ENCODE measurements around the gene IRAK2.
A peak's percentile ranks its signal among the peaks of the same experiment; 100 is the strongest.

The IRAK2 gene

GRCh38 chr3:10248984-10249748 is 84.4 kb downstream of the IRAK2 start:
- Histone ChIP-seq H3K79me2 (ENCODE audit: insufficient read depth, low read length) (peaks cover 49% of the 10 kb centered on the region), H3K27ac (ENCODE audit: low read depth, low read length, poor library complexity, severe bottlenecking) (peak overlapping the region; percentile 80), H3K4me2 (ENCODE audit: low read length) (peak overlapping the region; percentile 73), H2AFZ (ENCODE audit: low read length) (no peak overlapping the region), H4K20me1 (ENCODE audit: insufficient read depth, low read length) (no peaks in the 10 kb centered on the region), H3F3A (ENCODE audit: insufficient read depth, low read length) (no peaks in the 10 kb centered on the region), H3K9ac (ENCODE audit: low read length) (peak overlapping the region; percentile 99), H3K4me1 (ENCODE audit: insufficient read depth, low read length, severe bottlenecking) (peaks cover 29% of the 10 kb centered on the region), H3K36me3 (ENCODE audit: insufficient read depth, low read length) (peaks cover 61% of the 10 kb centered on the region), H3K4me3 (ENCODE audit: low read depth, low read length, poor library complexity, severe bottlenecking) (peak overlapping the region; percentile 99), H3K9me3 (ENCODE audit: low read length) (peaks cover 14% of the 10 kb centered on the region), H3K9me2 (ENCODE audit: low read depth, low read length) (no peaks in the 10 kb centered on the region), H3K27me3 (ENCODE audit: insufficient read depth, low read length) (no peaks in the 10 kb centered on the region)
- no peak for TF ChIP-seq EZH2 (IDR thresholded peaks at IDR 0.05; ENCODE audit: borderline replicate concordance, low read length)
- TF ChIP-seq CTCF (IDR thresholded peaks at IDR 0.05; ENCODE audit: low read length): no peak

DNA sequence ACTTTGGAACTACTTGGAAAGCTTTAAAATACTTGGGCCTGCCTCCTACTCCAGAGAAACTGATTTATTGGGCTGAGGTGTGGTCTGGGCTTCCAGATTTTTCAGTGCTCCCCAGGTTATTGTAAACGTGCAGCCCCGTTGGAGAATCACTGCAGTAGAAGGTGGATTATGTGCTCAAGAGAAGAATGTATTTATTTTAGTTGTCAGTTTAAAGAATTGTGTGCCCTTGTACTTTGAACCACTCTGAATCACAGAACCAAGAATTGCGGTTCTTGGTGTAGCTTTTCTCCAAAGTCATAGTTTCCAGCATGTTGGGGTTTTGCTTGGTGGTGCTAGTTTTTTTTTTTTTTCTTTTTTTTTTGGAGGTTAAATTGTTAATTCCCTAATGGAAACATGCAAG is 85.1 kb downstream of the IRAK2 start:
- H3K9me2 ChIP-seq (ENCODE audit: low read depth, low read length): no peaks in the 10 kb centered on the region
- H3F3A ChIP-seq (ENCODE audit: insufficient read depth, low read length): no peaks in the 10 kb centered on the region
- H4K20me1 ChIP-seq (ENCODE audit: insufficient read depth, low read length): no peaks in the 10 kb centered on the region
- H3K27me3 ChIP-seq (ENCODE audit: insufficient read depth, low read length): no peaks in the 10 kb centered on the region
- peaks cover 61% of the 10 kb centered on the region for H3K36me3 ChIP-seq (ENCODE audit: insufficient read depth, low read length)
- peaks cover 55% of the 10 kb centered on the region for H3K79me2 ChIP-seq (ENCODE audit: insufficient read depth, low read length)
- peak overlapping the region; percentile 99 for H3K4me3 ChIP-seq (ENCODE audit: low read depth, low read length, poor library complexity, severe bottlenecking)
- peak overlapping the region; percentile 73 for H3K4me2 ChIP-seq (ENCODE audit: low read length)
- no peak for TF ChIP-seq EZH2 (IDR thresholded peaks at IDR 0.05; ENCODE audit: borderline replicate concordance, low read length)
- TF ChIP-seq CTCF (IDR thresholded peaks at IDR 0.05; ENCODE audit: low read length): no peak
- H3K9ac ChIP-seq (ENCODE audit: low read length): peak overlapping the region; percentile 99
- peak overlapping the region; percentile 80 for H3K27ac ChIP-seq (ENCODE audit: low read depth, low read length, poor library complexity, severe bottlenecking)
- H2AFZ ChIP-seq (ENCODE audit: low read length): no peak overlapping the region
- H3K4me1 ChIP-seq (ENCODE audit: insufficient read depth, low read length, severe bottlenecking): peaks cover 29% of the 10 kb centered on the region
- H3K9me3 ChIP-seq (ENCODE audit: low read length): peaks cover 7% of the 10 kb centered on the region; the same call in 1 of the 2 replicates

DNA sequence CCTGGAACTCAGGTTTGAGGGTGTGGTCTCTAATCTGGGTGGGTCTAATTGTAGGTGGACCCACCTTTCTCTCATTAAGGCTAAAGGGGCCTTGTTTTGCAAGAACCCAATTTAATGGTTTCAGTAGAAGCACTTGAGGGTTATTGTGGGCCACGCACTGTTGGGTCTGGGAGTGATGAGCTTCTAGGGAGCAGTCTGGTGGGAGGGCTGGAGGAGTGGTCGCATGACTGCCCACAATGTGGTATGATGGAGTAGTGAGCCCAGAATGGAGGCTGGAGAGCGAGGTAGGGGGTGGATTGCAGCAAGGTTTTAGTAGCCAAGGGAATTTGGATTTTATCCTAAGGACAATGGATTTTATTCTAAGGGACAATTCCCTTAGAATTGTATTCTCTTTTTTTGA is 86.3 kb downstream of the IRAK2 start:
- peaks cover 29% of the 10 kb centered on the region for H3K4me1 ChIP-seq (ENCODE audit: insufficient read depth, low read length, severe bottlenecking)
- H3K36me3 ChIP-seq (ENCODE audit: insufficient read depth, low read length): peaks cover 61% of the 10 kb centered on the region
- no peaks in the 10 kb centered on the region for H3K27me3 ChIP-seq (ENCODE audit: insufficient read depth, low read length)
- no peak overlapping the region for H2AFZ ChIP-seq (ENCODE audit: low read length)
- H3K4me2 ChIP-seq (ENCODE audit: low read length): peak overlapping the region; percentile 73
- peak overlapping the region; percentile 99 for H3K4me3 ChIP-seq (ENCODE audit: low read depth, low read length, poor library complexity, severe bottlenecking)
- H4K20me1 ChIP-seq (ENCODE audit: insufficient read depth, low read length): no peaks in the 10 kb centered on the region
- no peak for TF ChIP-seq CTCF (IDR thresholded peaks at IDR 0.05; ENCODE audit: low read length)
- no peak for TF ChIP-seq EZH2 (IDR thresholded peaks at IDR 0.05; ENCODE audit: borderline replicate concordance, low read length)
- no peaks in the 10 kb centered on the region for H3F3A ChIP-seq (ENCODE audit: insufficient read depth, low read length)
- H3K9me3 ChIP-seq (ENCODE audit: low read length): no peaks in the 10 kb centered on the region
- peaks cover 64% of the 10 kb centered on the region for H3K79me2 ChIP-seq (ENCODE audit: insufficient read depth, low read length)
- H3K9me2 ChIP-seq (ENCODE audit: low read depth, low read length): no peaks in the 10 kb centered on the region
- peak overlapping the region; percentile 99; the same call in 1 of the 2 replicates for H3K9ac ChIP-seq (ENCODE audit: low read length)
- no peak overlapping the region for H3K27ac ChIP-seq (ENCODE audit: low read depth, low read length, poor library complexity, severe bottlenecking)

Data from OCI-LY1 (cell line).